HG03521 (cell line): ENCODE data around the gene NAT10.

Experiments
- ATAC-seq: cut with Tn5 transposase; IDR thresholded peaks from one replicate; pipeline ENCODE4 v1.9.1; 2021; ENCODE audit warnings: mild to moderate bottlenecking, moderate library complexity; ENCODE audit not compliant: unreplicated experiment

The NAT10 gene

GRCh38 chr11:34105957-34106504 lies 602 bp downstream of the NAT10 start:
- ATAC-seq, result no peak

DNA sequence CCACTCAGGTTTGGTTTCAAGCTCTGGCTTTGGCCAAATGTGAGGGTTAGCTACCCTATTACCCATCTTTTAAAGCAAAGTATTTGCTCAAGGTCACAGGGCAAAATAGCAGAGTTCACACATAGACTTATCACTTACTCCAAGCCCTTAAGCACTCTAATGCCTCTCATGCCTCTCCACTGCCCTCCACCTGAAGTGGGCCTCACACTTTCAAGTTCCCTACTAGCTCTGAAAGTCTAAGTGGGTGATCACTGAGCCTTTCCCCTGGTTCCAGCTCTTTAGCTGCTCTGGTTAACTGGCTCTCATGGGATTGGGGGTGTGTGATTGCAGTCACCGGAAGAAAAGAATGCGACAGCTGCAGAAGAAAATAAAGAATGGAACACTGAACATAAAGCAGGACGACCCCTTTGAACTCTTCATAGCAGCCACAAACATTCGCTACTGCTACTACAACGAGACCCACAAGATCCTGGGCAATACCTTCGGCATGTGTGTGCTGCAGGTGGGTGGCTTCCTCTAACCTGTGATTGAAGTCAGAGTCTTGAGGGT lies 6.4 kb downstream of the NAT10 start:
- no peak for ATAC-seq

DNA sequence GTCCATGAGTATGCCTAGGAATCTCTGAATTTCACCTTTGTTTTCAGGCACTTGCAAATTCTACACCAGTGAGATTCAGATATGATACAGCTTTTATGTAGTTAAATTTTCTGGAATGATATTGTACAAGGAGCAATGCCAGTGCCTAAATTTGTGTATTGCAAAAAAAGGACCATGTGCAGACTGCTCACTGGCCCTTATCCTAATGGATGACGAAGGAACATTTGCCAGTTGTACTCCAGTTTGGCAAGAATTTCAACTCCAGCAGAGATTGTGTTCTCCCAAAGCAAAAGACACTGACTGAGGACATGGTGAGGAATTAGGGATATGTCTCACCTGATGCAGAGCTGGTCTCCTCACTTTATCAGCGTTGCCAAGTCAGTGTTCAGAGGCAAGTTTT lies 8.6 kb downstream of the NAT10 start:
- ATAC-seq, result no peak

GRCh38 chr11:34114471-34114870 lies 9.0 kb downstream of the NAT10 start:
- no peak for ATAC-seq

DNA sequence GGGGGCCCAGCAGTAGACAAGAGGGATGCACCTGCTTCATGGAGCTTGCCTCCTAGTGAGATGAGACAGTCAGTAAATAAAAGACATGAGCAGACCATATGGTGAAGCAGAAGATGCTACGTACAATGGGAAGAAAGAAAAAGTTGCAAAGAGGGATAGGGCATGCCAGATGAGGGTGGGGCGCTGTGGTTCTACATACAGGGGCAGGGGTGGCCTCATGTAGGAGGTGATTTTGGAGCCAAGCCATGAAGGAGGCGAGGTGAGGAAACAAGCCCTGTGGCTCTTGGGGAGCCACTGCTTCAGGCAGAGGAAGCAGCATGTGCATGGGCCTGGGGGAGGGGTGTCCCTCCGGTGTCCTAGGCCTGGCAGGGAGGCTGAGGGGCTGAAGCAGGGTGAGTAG lies 15.2 kb downstream of the NAT10 start:
- ATAC-seq, result no peak

- no peak for ATAC-seq
Observed at GRCh38 chr11:34124885-34125668, 19.6 kb downstream of the NAT10 start.

- no peak for ATAC-seq
Observed at GRCh38 chr11:34126959-34127848, 21.8 kb downstream of the NAT10 start.

DNA sequence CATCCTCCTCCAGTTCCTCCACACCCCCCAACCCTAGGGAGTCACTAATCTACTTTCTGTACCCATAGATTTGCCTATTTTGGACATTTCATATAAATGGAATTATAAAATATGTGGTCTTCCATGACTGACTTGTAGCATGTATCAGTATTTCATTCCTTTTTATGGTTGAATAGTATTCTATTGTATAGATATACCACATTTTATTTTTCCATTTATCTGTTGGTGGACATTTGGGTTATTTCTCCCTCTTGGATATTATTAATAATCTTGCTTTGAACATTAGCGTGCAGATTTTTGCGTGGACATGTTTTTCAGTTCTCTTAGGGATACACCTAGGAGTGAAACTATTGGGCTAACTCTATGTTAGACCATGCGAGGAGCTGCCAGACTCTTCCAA lies 23.4 kb downstream of the NAT10 start:
- ATAC-seq, result no peak

DNA sequence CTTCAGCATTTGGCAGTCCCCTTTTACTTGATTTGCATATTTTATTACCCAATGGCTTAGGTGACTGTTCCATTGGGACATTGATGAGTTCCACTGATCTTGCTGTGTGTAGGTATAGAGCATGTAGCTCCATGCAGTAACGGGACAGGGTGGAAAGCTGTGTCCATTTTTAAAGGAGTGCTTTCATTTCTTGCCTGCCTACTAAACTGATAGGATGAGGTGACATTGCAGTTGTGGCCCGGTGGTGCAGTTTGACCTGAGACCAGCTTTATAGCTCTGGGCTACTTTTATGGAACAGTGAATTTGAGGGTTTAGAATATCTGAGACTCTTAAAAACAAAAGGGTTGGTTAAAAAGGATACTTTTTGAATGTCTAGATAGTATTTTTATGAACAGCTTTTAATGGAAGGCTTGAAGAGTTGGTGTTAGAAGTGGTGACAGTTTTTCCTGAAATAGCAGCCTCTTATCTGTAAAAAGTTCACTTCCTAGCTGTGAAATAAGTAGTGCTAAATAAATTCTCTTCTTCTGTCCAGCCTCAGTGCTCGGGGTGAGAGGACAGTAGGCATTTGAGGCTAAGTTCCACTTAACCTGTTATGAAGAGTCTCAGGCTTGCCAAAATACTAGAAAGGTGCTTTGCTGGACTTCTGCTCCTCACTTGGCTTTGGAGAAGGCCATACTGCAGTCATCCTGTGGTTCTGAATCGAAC lies 27.0 kb downstream of the NAT10 start:
- ATAC-seq, result no peak

DNA sequence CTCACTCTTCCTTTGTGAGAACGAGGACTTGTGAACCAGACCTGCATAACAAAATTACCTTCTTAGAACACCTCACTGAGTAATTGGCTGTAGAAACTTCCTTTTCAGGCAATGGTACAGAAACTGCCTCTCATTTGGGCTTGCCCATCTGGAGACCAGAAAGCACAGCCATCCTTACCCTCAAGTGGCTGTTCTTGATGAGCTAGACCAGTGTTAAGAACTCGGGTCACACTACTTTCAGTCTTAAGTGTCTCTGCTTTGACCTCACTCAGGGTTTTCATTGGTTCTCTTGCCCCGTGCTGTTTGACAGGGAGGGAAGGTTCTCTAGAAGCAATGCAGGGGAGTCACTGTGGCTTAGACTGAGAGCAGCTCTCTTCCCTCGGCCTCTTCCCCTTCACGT lies 29.3 kb downstream of the NAT10 start:
- no peak for ATAC-seq

- no peak for ATAC-seq
Observed at GRCh38 chr11:34135439-34135838, 30.0 kb downstream of the NAT10 start.

DNA sequence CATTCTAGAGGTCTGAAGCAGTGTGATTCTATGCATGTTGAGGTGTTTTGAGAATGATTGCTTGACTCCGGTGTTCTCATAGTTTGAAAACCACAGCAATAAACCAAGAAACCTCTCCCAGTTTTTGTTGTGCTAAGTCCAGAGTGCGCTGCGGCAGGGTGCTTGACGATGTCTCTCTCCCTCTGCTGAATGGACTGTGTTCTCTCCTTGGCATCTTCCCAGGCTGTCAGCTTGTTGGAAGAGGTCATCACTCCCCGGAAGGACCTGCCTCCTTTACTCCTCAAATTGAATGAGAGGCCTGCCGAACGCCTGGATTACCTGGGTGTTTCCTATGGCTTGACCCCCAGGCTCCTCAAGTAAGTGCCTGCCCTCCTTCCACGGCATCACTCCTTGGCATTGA lies 31.0 kb downstream of the NAT10 start:
- ATAC-seq, result no peak

- ATAC-seq, result no peak
Observed at GRCh38 chr11:34139346-34139745, 33.9 kb downstream of the NAT10 start.

DNA sequence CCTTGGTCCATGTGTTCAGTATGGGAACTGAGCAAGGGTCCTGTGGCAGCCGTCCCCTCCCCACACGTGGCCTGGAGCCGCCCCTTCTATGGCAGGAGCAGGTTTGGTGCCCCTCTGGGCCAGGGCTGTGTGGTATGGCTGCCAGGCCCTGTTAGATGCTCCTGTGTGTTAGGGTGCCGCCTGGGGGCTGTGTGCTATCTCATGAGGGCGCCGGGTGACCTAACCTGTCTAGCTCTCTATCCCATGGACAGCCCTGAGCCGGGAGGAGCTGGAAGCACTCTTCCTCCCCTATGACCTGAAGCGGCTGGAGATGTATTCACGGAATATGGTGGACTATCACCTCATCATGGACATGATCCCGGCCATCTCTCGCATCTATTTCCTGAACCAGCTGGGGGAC lies 34.7 kb downstream of the NAT10 start:
- no peak for ATAC-seq

DNA sequence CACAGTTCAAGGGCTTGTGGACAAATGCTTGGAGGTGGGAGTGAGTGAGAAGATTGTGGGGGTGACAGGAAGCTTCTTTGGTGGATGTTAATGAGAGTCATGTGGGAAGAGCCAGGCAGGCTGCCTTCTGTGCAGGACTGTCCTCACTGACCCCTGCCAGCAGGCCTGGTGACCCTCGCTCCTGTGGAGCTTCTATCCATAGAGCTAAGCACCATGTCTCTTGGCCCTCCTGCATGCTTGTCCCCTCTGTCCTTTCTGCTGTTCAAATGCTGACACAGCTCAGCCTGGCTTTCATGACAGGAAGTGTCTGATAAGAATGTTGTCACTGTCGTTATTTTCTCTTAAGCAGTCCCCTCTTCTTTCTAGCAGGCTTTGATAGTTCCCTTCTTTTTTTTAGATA lies 37.6 kb downstream of the NAT10 start:
- no peak for ATAC-seq

DNA sequence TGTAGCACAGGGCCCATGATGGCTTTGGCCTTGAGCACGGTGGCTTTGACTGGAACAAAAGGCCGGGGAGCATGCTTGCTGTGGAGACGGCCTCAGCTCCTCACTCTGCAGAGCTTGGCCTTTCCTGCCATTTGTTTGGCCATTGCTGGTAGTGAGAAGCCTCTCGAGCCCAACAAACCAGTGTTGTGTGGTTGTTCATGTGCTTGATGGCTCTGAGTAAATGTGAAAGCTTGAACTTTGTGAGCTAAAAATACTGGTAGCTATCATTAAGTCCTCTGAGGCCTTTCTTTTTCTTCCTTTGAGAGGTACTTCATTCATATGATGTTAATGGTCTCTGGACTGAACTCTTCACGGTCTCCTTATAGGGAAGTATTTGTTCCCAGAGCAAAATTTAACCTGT lies 39.6 kb downstream of the NAT10 start:
- no peak for ATAC-seq

GRCh38 chr11:34145847-34146381 lies 40.5 kb downstream of the NAT10 start:
- ATAC-seq, result no peak

GRCh38 chr11:34146411-34146810 lies 41.0 kb downstream of the NAT10 start:
- ATAC-seq, result no peak

DNA sequence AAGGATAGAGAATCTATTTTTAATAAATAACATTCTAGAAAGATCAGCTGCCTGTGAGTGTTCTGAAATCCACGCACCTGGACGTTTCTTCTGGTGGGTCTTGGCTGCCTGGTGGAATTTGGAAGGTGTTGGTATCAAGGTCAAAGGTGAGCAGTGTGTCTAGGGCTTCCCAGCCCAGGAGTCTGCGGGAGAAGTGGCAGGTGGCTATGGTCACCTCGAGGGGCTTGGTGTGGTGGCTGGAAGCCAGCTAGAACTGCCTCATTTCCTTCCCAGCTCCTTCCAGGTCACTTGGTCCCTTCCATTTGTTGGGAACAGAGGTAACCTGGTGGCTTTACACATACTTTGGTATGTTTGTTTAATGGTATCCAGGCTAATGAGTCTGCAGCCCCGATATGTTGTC lies 41.4 kb downstream of the NAT10 start:
- ATAC-seq, result no peak

DNA sequence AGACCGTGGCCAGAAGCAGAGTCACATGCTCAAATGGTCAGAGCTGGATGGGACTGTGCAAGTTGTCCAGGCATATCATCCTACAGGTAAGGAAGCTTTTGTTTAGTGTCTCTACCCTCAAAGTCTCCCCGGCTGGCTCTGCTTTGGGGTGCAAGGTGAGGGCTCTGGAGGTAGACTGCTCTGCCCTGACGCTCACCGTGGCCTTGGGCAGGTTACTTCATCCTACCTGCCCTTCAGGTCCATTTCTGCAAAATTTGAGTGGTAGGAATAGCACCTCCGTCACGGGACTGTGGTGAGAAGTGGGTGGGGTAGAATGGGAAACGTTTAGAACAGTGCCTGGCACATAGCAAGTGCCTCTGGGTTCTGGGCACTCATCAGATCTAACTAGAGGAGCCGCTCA lies 42.2 kb downstream of the NAT10 start:
- ATAC-seq, result no peak
